RWPE1 (cell line): Measurements from ENCODE around the gene ICAM2.

Experiments used
- CTCF ChIA-PET: fragments of 350-600 bp; sonication (Branson Sonifier 250); formaldehyde crosslinking; extraction: SDS; loops from one replicate; lab custom pipeline; 2021; lab: Yijun Ruan, JAX
- POLR2A ChIA-PET: fragments of 400-600 bp; formaldehyde crosslinking; extraction: SDS; loops from one replicate; lab custom pipeline; 2020; ENCODE audit warnings: antibody characterized with exemption; ENCODE audit not compliant: low non-redundant PET; lab: Yijun Ruan, JAX
- DNase-seq: peaks from one replicate; pipeline ENCODE4 v3.0.0; 2012; ENCODE audit warnings: low spot score
- H3K27ac ChIP-seq: fragments of 450-650 bp; 2 replicates; pipeline ENCODE4 v1.5.1; 2017
- CTCF ChIP-seq: fragments of 450-650 bp; conservative IDR thresholded peaks from 2 replicates; pipeline ENCODE4 v1.5.1; 2017; ENCODE audit warnings: low read depth, mild to moderate bottlenecking

Gene ICAM2

GRCh38 chr17:64039106-64039400, 18.6 kb upstream of the ICAM2 start:
- POLR2A ChIA-PET, result no interaction called here
- no peak for DNase-seq
- TF ChIP-seq CTCF, result no peak
- CTCF ChIA-PET, result interaction anchor here (0.6 to 2.1 kb wide), 2 partner anchors 10 to 80 kb away, joined by 3 to 11 read pairs; no protein-coding TSS in a partner anchor
- H3K27ac ChIP-seq, result no peak overlapping the region

- H3K27ac ChIP-seq, result no peak overlapping the region
- ChIA-PET POLR2A (no interaction called here), CTCF (interaction anchor here (0.6 to 2.1 kb wide), 2 partner anchors 10 to 80 kb away, joined by 3 to 11 read pairs; no protein-coding TSS in a partner anchor)
- TF ChIP-seq CTCF, result no peak
- DNase-seq, result no peak
These were observed 18.1 kb upstream of the ICAM2 start for GRCh38 chr17:64038331-64039105.

- no peak for DNase-seq
- CTCF ChIA-PET, result interaction anchor here (2.1 kb wide), 1 partner anchor 9 kb away, joined by 11 read pairs; no protein-coding TSS in a partner anchor
- no peak for TF ChIP-seq CTCF
- H3K27ac ChIP-seq, result no peak overlapping the region
- POLR2A ChIA-PET, result no interaction called here
These were observed 17.4 kb upstream of the ICAM2 start for GRCh38 chr17:64037802-64038201.

GRCh38 chr17:64037180-64037579, 16.7 kb upstream of the ICAM2 start:
- ChIA-PET POLR2A (no interaction called here), CTCF (no interaction called here)
- H3K27ac ChIP-seq, result no peak overlapping the region
- TF ChIP-seq CTCF, result no peak
- no peak for DNase-seq

GRCh38 chr17:64036198-64036922, 15.9 kb upstream of the ICAM2 start:
- POLR2A ChIA-PET, result interaction anchor here (0.6 kb wide), 1 partner anchor 14 kb away, joined by 3 read pairs; no protein-coding TSS in a partner anchor
- no peak for DNase-seq
- CTCF ChIA-PET, result interaction anchor here (0.5 to 0.7 kb wide), 2 partner anchors 40 to 249 kb away, joined by 4 read pairs; no protein-coding TSS in a partner anchor
- H3K27ac ChIP-seq, result no peak overlapping the region
- TF ChIP-seq CTCF, result no peak

- no peak overlapping the region for H3K27ac ChIP-seq
- ChIA-PET CTCF (interaction anchor here (0.6 kb wide), 1 partner anchor 1304 kb away, joined by 4 read pairs; no protein-coding TSS in a partner anchor), POLR2A (no interaction called here)
- TF ChIP-seq CTCF, result no peak
- no peak for DNase-seq
These were observed 11.6 kb upstream of the ICAM2 start for GRCh38 chr17:64032081-64032480.
